Hippocampal formation (tissue), 2 donors: ENCODE measurements around the gene SPOCD1.

Experiments
- DNase-seq, 2 donors: peaks; one replicate each; lab custom pipeline; 2025; lab: John Stamatoyannopoulos, UW

Gene SPOCD1

GRCh38 chr1:31799895-31800673, 15.7 kb downstream of the SPOCD1 start:
- no peak for DNase-seq

- DNase-seq = no peak
Observed at GRCh38 chr1:31799196-31799894, 16.5 kb downstream of the SPOCD1 start.

DNA sequence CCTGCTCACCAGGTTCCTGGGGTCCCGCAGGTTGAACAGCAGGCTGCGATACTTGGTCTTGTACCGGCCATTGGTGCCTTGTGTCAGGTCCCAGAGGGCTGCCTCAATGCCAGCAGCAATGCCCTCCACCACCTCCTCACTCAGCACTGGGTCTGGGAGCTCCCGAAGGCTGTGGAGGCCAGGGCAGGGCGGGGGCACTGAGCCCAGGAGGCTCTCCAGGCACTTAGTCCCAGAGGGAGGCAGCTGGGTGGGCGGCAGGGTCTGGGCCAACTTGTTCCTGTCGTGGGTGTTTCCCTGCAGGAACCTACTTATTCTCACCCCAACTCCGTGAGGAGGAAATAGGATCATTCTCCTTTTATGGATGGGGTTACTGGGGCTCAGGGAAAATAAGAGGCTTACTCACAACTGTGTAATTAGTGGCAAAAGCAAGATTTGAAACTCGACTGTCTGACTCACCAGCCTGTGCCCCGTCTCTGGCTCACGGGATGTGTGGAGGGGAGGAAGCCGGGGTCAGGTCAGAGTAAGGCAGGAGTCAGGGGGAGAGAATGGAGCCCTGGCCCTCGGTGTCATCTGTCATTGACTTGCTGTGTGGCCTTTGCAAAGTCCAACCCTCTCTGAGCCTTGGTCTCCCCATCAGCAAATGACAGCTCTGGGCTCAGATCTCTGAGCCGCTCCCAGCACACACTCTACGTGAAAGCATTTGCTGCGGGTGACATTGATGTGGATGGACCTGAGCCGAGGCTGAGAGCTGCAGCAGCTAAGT, 17.2 kb downstream of the SPOCD1 start:
- DNase-seq = no peak

DNA sequence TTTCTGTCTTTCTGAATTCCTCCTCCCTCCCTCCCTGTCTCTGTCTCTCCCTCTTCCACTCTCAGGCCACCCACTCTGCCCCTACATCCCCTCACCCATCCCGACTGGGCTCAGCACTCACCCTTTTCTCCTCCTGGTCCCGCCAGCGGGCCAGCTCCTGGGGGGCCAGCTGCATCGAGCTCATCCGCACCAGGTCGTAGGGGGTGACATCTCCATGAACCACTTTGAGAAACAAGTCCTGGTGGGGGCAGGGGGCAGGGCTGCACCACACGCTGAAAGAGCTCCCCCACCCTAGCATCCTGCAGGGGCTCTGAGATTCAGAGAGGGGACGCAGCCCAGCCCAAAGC, 17.8 kb downstream of the SPOCD1 start:
- no peak for DNase-seq

- no peak for DNase-seq
Observed at GRCh38 chr1:31797216-31797615, 18.6 kb downstream of the SPOCD1 start.

- no peak for DNase-seq
Observed at GRCh38 chr1:31796707-31797106, 19.1 kb downstream of the SPOCD1 start.

DNA sequence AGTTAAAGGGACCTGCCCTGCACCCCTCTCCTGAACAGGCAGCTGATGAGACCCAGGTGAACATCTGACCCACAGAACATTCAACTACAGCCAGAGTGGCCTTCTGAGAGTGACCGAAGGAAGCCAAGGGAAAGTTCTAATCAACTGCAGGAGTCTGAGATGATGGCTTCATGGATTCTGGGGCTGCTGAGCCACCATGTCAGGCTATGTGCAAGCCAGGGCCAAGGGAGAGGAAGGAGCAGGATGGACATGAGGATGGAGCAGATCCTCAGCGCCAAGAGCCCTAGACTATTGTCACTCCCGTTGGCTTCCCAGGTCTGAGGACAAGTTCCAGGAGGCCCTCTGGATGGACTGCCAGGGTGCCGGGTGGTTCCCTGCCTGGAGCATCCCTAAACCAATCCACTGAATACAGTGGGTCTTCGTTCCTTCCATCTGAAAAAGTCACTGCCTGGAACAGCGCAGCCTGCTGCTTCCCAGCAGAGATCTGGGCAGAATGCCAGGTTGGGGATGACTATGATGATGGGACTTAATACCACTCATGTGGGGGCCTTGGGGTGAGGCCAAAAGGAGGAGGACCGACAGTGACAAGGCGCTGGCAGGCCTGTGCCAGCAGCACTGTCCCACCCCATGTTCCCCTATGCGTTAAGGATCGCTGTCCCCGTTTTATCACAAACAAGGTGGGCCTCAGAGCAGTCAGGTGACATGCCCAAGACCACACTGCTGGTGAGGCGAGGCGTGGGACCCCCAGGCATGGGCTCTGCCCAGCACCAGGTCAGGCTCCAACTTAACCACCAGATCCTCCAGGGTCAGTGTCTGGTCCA, 19.8 kb downstream of the SPOCD1 start:
- DNase-seq = no peak

GRCh38 chr1:31795096-31795675, 20.6 kb downstream of the SPOCD1 start:
- DNase-seq = no peak

GRCh38 chr1:31793586-31794285, 22.1 kb downstream of the SPOCD1 start:
- no peak for DNase-seq

- DNase-seq = no peak
Observed at GRCh38 chr1:31793086-31793485, 22.7 kb downstream of the SPOCD1 start.

DNA sequence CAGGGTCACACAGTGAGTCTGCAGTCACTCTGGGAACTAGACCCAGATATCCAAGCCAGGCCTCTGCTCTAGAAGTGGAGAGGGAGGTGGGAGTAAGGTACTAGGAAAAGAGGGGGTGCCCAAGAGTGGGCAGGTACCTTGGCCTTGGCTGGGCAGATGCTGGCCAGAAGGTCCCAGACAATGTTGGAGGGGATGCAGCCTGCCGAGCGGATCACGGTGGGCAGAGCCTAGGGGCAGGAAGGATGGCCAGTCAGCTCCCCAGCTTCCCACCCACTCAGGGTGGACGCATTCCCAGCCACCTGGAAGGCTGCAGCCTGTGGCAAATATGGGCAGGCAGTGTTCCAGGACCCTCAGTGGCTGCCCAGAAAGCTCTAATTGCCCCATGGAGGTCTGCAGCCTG, 23.3 kb downstream of the SPOCD1 start:
- DNase-seq = no peak

DNA sequence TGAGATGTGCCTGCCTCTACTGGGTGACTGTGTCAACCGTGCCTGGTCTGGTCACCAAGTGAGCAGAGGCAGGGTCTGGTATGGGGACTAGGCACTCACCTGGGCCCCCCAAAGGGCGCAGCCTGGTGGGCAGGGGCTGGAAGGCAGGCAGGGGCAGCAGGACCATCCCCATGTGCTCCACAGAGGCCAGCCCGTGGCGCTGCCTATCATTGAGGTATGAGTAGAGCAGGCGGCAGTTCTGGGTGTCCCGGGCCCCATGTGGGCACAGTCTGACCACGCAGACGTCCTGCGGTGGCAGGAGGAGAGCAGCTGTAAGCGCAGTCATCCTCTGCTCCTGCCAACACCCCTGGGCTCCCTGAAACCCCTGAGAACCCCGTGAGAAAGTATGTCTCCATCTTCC, 23.7 kb downstream of the SPOCD1 start:
- no peak for DNase-seq

GRCh38 chr1:31791131-31791858, 24.5 kb downstream of the SPOCD1 start:
- no peak for DNase-seq

DNA sequence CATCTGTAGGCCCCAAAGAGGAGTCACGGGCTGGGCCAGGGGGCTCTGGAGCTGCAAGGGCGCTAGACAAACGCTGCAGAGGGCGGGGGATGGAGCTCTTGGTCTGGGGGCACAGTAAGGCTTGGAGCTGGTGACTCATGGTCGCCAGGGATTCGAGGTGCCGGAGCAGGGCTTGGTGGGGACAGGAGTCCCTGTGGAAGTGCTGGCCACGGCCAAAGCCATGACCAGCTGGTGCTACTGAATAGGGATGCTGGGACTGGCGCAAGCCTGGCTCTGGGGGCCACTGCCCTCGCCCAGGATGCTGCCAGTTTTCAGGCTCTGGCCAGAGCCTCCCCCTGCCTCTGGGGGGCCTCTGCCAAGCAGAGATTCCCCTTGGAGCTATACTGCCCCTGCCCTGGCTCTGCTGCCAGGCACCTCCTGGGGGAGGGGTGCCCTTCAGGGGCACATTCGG, 25.2 kb downstream of the SPOCD1 start:
- no peak for DNase-seq

DNA sequence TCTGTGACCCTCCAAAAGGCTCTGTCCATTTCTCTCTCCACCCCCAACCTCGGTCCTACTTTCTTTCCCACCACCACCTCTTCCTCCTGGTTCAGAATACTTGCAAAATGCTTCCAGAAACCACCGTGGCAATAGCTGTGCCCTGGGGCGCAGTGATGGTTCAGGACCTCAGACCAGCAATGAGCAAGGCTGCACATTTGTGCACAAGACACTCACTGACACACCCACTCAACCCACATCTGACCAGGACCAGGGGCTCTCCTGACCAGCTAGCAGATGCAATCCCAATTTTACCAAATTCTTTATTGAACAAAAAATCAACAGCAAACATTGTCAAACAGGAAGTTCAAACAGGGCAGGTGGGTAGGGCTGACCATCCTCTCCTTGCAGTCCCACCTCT, 25.7 kb downstream of the SPOCD1 start:
- DNase-seq = no peak

DNA sequence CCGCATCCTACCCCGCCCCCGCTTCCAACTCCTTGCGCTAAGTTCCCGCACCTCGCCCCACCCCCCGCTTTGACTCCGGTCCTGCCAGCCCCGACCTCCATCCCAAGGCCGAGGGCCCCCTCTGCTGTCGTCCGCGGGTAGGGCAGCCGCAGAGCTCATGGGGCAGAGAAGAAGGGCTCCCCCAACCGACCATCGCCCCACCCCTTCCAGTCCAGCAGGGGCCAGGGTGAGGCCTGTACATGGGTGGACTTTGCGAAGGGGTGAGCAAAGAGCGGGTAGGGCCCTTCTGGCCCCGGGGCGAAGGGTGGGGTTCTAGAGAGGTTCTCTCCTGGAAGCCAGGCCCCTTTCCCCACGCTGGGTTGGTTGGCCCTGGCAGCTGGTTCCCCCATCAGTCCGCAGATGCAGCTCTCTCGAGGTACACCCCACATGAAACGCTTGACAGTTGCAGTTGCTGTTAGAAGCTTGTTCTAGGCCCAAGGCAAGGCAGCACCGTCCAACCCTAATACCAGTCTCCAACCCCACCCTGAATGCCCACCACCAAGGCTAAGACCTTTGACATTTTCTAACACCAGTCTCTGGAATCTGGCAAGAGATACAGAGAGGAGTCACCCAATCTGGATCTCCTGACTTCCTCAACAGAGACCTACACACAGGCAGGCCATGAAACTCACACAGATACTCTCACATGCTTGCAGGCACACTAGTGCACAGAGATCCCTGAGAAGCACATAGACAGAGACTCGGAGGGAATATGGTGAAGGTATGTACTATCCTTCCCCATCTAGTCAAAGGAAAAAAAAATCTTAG, 26.4 kb downstream of the SPOCD1 start:
- DNase-seq = peak; percentile 86 to 96

GRCh38 chr1:31788825-31789256, 27.0 kb downstream of the SPOCD1 start:
- DNase-seq = peak in 1 of 2 donors; percentile 73

- peak; percentile 91 to 92 for DNase-seq
Observed at GRCh38 chr1:31788138-31788824, 27.5 kb downstream of the SPOCD1 start.

DNA sequence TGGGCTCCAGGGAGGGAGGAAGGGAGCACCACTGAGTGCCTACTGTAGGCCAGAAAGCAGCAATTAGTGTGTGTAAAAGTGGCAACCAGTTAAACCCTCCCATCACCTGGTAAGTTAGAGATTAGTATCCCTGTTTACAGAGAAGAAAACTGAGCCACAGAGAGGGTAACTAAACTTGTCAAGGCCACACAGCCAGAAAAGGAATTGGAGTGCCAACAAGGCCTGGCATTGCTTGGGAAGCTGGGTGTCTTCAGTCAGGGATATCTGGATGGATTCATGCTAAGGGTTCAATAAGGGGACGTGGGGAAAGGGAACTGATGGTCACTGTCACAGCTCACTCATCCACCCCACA, 28.1 kb downstream of the SPOCD1 start:
- no peak for DNase-seq
